Kidney epithelial cell (primary cell): ENCODE results near the gene HOXA2. TPM values are rescaled to one million over a fixed set of nuclear protein-coding genes. Genes with fewer than 3 reads are reported as not detected.

Source experiments
- DNase-seq: peaks from one replicate; pipeline ENCODE4 v3.0.0-alpha.2; 2010; ENCODE audit warnings: low read depth
- H3K27me3 ChIP-seq: 2 replicates; pipeline ENCODE4 v1.6.0; 2011; ENCODE audit warnings: low read length; ENCODE audit not compliant: control insufficient read depth, insufficient read depth
- H3K36me3 ChIP-seq: 2 replicates; pipeline ENCODE4 v1.5.1; 2011; ENCODE audit warnings: low read length; ENCODE audit not compliant: control insufficient read depth, insufficient read depth
- H3K4me3 ChIP-seq: 2 replicates; pipeline ENCODE4 v1.5.1; 2011; ENCODE audit warnings: low read depth, mild to moderate bottlenecking, control low read depth, low read length
- CTCF ChIP-seq: IDR thresholded peaks from 2 replicates; pipeline ENCODE4 v1.5.1; 2011; ENCODE audit warnings: mild to moderate bottlenecking, moderate library complexity, low read length, control low read depth, inconsistent platforms; ENCODE audit not compliant: insufficient read depth, poor library complexity, severe bottlenecking
- total RNA-seq: library from RNA; depleted of rRNA; stranded (reverse); fragments of >200 nt; gene quantifications from 2 replicates; pipeline ENCODE4 v1.2.3, GENCODE V29; 2015

The HOXA2 gene
- total RNA-seq, 1 donor from 2014 or later: 1.1 TPM

GRCh38 chr7:27053153-27053552 is 49.3 kb downstream of the HOXA2 start:
- Histone ChIP-seq H3K27me3 (no peaks in the 10 kb centered on the region), H3K4me3 (no peak overlapping the region), H3K36me3 (no peaks in the 10 kb centered on the region)
- no peak for TF ChIP-seq CTCF
- DNase-seq: no peak

- H3K4me3 ChIP-seq: no peak overlapping the region
- no peak for DNase-seq
These were observed 51.0 kb downstream of the HOXA2 start for GRCh38 chr7:27051451-27051850.

More at GRCh38 chr7:27051451-27051850, 51.0 kb downstream of the HOXA2 start:
- TF ChIP-seq CTCF: no peak
- H3K36me3 ChIP-seq: no peaks in the 10 kb centered on the region
- no peaks in the 10 kb centered on the region for H3K27me3 ChIP-seq

Other genes starting within 250 kb of the HOXA2 start
- gene SKAP2, start 238.1 kb downstream of the HOXA2 start, total RNA-seq: 22.0 and 35.6 TPM in 2 replicates
- gene HOXA1, start 6.7 kb downstream of the HOXA2 start, total RNA-seq: 2.8 and 4.3 TPM in 2 replicates
- gene HOXA4, start 28.1 kb upstream of the HOXA2 start, total RNA-seq: 4.5 and 7.4 TPM in 2 replicates
- 18.8 and 19.1 TPM in 2 replicates for gene HOXA5, start 41.0 kb upstream of the HOXA2 start, total RNA-seq
- 4.8 and 10.5 TPM in 2 replicates for gene HOXA6, start 45.1 kb upstream of the HOXA2 start, total RNA-seq
- 17.3 and 26.4 TPM in 2 replicates for gene HOXA3, start 49.9 kb upstream of the HOXA2 start, total RNA-seq
- gene HOXA7, start 54.0 kb upstream of the HOXA2 start, total RNA-seq: 28.8 and 34.2 TPM in 2 replicates
- 46.5 and 53.7 TPM in 2 replicates for gene HOXA9, start 62.9 kb upstream of the HOXA2 start, total RNA-seq
- gene HOXA10, start 71.6 kb upstream of the HOXA2 start, total RNA-seq: 29.1 and 30.9 TPM in 2 replicates
- 11.4 and 17.3 TPM in 2 replicates for gene HOXA11, start 82.5 kb upstream of the HOXA2 start, total RNA-seq
- gene HOXA13, start 97.4 kb upstream of the HOXA2 start, total RNA-seq: not detected in 2 replicates
- not detected in 2 replicates for gene EVX1, start 140.1 kb upstream of the HOXA2 start, total RNA-seq